ENCODE data around the gene CSRNP3.

The CSRNP3 gene

DNA sequence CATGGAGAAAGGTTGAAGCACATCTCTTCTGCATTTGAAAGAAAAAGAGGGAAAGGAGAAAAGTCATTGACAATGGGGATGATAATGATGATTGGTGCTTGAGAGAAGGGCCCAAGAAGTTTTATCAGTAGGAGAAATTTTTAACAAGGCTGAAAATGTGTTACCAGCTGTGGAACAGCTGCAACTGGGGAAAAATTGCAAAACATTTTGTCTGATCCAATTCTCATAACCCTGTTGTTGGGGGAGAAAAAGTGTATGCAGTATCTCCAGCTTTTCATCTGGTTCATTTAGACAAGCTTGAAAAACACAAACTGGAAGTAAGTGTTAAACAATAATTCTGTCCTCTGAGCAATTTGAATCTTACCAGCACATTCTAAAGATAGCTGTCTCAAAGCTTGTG lies 92.7 kb downstream of the CSRNP3 start:
- Histone ChIP-seq H3K4me1 (no peaks in the 10 kb centered on the region), H3K9ac (no peak overlapping the region), H3K27ac (no peak overlapping the region), H4K20me1 (no peaks in the 10 kb centered on the region), H3K27me3 (no peaks in the 10 kb centered on the region), H3K9me3 (no peaks in the 10 kb centered on the region), H3K4me2 (no peak overlapping the region), H3K4me3 (no peak overlapping the region), H3K36me3 (no peaks in the 10 kb centered on the region)
- no peak for TF ChIP-seq Cebpa-rat (IDR thresholded peaks at IDR 0.05)

DNA sequence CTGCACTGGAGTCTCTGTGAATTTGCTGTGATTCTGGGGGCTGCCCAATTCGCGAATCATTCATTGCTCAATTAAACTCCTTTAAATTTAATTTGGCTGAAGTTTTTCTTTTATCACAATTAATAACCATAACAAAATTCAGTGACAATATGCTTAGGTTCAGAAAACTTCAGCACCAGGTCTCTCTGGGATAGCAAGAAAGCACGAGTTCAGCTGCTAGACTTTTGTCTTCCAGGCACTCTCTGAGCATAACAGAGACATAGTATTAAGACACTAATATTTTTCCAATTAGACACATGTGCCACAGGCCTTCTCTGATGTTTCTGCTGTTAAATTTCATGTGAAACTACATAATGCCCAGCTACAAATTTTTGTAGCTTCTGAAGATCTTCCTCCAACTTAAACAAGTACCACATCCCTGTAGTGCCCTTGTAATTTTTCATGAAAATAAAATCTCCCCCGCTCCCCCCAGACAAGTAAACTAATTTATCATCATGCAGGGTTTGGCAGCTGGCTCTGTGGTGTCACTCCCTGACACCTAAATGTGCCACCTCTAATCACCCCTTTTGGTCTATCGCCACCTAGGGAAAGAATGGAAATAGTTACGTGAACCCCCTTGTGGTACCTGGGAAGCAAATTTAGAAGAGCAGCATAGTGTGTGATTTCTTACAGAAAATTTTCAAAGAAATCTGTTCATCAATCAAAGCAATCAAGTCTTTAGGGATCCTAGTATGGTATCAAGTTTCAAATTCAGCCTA lies 94.1 kb downstream of the CSRNP3 start:
- H3K9me3 ChIP-seq: no peaks in the 10 kb centered on the region
- no peaks in the 10 kb centered on the region for H3K4me1 ChIP-seq
- no peaks in the 10 kb centered on the region for H3K27me3 ChIP-seq
- no peak overlapping the region for H3K4me2 ChIP-seq
- H4K20me1 ChIP-seq: no peaks in the 10 kb centered on the region
- H3K9ac ChIP-seq: no peak overlapping the region
- TF ChIP-seq Cebpa-rat (IDR thresholded peaks at IDR 0.05): no peak
- H3K27ac ChIP-seq: no peak overlapping the region
- H3K36me3 ChIP-seq: no peaks in the 10 kb centered on the region
- no peak overlapping the region for H3K4me3 ChIP-seq

DNA sequence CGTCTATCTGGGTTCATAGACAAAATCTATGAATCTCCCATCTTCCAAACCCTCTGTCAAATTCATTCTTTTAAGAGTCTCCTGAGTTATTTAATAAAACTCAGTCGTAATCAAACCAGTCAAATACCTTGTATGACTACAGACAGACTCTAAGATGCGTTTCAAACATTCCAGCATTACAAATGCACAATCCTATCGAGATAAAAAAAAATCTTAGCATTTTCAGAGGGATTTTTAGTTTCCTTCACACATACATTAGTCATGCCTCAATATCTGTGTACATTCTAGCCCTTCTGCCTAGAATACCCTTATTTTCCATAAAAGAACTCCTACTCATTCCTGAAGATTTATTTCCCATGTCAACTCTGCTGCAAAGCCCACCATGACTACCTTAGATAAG lies 96.5 kb downstream of the CSRNP3 start:
- TF ChIP-seq Cebpa-rat (IDR thresholded peaks at IDR 0.05): no peak
- Histone ChIP-seq H3K9me3 (no peaks in the 10 kb centered on the region), H3K4me1 (no peaks in the 10 kb centered on the region), H3K9ac (no peak overlapping the region), H3K4me3 (no peak overlapping the region), H4K20me1 (no peaks in the 10 kb centered on the region), H3K27ac (no peak overlapping the region), H3K36me3 (no peaks in the 10 kb centered on the region), H3K27me3 (no peaks in the 10 kb centered on the region), H3K4me2 (no peak overlapping the region)

DNA sequence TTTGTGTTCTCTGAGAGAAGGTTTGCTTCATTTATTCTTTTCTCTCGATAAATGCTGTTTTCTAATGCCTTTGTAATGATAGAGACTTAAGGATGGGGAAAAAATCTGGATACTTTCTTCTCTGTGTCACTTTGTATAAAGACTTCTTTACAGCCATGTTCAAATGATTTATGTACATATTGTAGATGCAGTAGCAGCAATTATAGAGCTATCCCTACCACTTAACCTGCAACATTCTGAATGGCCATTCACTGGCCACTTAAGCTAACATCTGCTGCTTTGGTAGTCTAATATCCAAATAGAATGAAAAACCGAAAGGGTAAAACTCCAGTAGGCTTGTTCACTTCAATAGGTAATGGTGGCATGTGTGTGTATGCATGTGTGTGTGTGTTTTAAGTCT lies 97.8 kb downstream of the CSRNP3 start:
- no peak overlapping the region for H3K4me2 ChIP-seq
- no peak overlapping the region for H3K9ac ChIP-seq
- H3K27ac ChIP-seq: no peak overlapping the region
- H3K36me3 ChIP-seq: no peaks in the 10 kb centered on the region
- no peaks in the 10 kb centered on the region for H4K20me1 ChIP-seq
- no peak for TF ChIP-seq Cebpa-rat (IDR thresholded peaks at IDR 0.05)
- no peaks in the 10 kb centered on the region for H3K9me3 ChIP-seq
- H3K4me1 ChIP-seq: no peaks in the 10 kb centered on the region
- H3K27me3 ChIP-seq: no peaks in the 10 kb centered on the region
- H3K4me3 ChIP-seq: no peak overlapping the region

DNA sequence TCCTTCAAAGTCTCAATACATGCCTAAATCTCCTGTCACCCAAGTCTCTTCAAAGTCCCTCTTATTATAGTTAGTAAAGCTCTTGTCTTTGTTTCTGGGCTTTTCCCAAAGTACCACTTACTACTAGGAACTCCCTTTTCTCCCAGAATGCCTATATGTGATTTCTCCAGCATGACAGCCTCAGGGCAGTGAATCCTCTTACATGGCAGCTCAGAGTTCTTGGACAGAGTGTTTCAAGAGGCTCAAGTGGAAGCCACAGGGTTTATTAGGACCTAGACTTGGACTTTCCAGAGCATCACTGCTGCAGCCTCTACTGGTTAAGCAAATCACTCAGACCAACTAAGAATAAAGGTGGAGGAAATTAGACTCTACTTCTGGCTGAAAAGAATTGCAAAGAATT lies 98.9 kb downstream of the CSRNP3 start:
- Histone ChIP-seq H3K4me2 (no peak overlapping the region), H4K20me1 (no peaks in the 10 kb centered on the region), H3K4me1 (no peaks in the 10 kb centered on the region), H3K9me3 (no peaks in the 10 kb centered on the region), H3K27ac (no peak overlapping the region), H3K9ac (no peak overlapping the region), H3K4me3 (no peak overlapping the region), H3K36me3 (no peaks in the 10 kb centered on the region), H3K27me3 (no peaks in the 10 kb centered on the region)
- no peak for TF ChIP-seq Cebpa-rat (IDR thresholded peaks at IDR 0.05)

DNA sequence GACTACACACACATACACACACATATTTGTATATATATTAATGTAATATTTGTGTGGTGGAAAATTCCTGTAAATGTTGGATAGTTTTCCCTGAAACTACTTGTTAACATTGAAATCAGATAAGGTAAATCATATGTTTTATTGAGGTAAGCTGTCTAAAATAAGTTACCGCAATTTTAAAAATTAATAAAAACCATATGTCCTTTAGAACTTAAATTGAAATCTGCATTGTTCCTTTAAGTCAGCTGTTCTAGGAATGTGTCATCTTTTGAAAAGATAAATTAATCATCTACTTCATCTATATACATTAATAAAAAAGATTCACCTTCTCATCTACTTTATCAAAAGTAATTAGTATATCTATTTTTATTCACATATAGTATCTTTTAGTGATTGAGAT lies 102.0 kb downstream of the CSRNP3 start:
- H4K20me1 ChIP-seq: no peaks in the 10 kb centered on the region
- no peak overlapping the region for H3K9ac ChIP-seq
- H3K9me3 ChIP-seq: no peaks in the 10 kb centered on the region
- no peak overlapping the region for H3K4me2 ChIP-seq
- TF ChIP-seq Cebpa-rat (IDR thresholded peaks at IDR 0.05): no peak
- H3K27me3 ChIP-seq: no peaks in the 10 kb centered on the region
- no peaks in the 10 kb centered on the region for H3K4me1 ChIP-seq
- H3K36me3 ChIP-seq: no peaks in the 10 kb centered on the region
- H3K27ac ChIP-seq: no peak overlapping the region
- H3K4me3 ChIP-seq: no peak overlapping the region

DNA sequence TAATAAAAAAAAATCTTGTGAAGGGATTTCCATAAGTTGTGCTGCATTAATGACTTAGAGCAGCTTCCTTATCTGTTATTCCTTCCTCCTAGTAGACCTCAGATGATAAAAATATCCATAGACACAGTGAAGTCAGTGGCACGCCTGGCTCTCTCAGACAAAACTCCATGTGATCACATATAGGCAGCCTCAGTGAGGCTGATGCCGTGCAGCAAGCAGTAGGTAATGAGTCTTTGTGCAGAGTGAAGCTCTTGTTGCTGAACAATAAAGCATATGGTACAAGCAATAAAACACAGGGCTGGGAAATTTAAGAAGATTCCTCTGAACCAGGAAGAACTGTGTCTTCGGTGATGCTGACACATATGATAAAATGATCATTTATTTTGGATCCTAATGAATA lies 102.7 kb downstream of the CSRNP3 start:
- no peak for TF ChIP-seq Cebpa-rat (IDR thresholded peaks at IDR 0.05)
- no peak overlapping the region for H3K9ac ChIP-seq
- H3K36me3 ChIP-seq: no peaks in the 10 kb centered on the region
- H3K4me1 ChIP-seq: no peaks in the 10 kb centered on the region
- H3K27ac ChIP-seq: no peak overlapping the region
- no peaks in the 10 kb centered on the region for H4K20me1 ChIP-seq
- H3K27me3 ChIP-seq: no peaks in the 10 kb centered on the region
- no peaks in the 10 kb centered on the region for H3K9me3 ChIP-seq
- no peak overlapping the region for H3K4me3 ChIP-seq
- H3K4me2 ChIP-seq: no peak overlapping the region

DNA sequence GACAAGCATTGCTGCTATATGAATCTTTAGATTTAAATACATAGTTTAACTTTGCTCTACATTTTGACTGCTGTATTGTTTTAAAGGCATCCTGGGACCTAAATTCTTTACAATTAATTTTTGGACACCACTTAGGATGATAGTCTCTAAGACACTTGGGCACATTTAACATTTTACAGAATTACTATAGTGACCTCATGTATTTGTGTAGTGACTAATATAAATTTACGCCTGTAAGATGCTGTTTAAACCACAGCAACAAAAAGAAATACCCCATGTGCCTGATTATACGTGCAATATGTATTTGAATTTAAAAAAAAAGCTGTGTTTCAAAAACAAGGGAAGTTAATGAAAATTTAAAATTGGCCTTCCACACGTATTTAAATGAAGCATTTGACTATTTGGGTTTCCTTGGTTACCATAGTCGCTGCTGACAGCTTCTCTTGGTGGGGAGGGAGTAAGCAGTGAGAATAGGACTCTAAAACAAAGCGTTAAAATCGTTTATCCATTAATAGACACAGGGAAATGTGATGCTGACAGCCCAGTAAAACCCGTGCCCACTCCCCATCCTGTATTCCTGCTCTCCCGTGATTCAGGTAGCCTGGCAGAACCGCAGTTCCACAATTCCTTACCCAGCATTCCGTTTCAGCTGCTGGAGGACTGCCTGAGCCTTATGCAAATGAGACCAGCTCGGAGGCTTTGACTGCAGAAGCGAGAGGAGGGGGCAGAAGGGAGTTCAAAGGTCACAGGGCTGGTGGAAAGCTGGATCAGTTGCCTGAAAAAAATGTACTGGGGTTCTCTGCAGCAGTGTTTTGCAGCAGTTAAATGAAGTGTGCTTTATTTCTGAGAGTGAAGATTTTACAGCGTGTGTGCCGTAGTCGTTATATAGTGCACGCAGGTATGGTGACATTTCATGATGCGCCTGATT lies 104.3 kb downstream of the CSRNP3 start:
- H3K9ac ChIP-seq: no peak overlapping the region
- no peak overlapping the region for H3K4me3 ChIP-seq
- no peak for TF ChIP-seq Cebpa-rat (IDR thresholded peaks at IDR 0.05)
- H3K4me1 ChIP-seq: no peaks in the 10 kb centered on the region
- no peak overlapping the region for H3K4me2 ChIP-seq
- no peaks in the 10 kb centered on the region for H4K20me1 ChIP-seq
- H3K9me3 ChIP-seq: no peaks in the 10 kb centered on the region
- H3K36me3 ChIP-seq: no peaks in the 10 kb centered on the region
- no peak overlapping the region for H3K27ac ChIP-seq
- H3K27me3 ChIP-seq: no peaks in the 10 kb centered on the region

DNA sequence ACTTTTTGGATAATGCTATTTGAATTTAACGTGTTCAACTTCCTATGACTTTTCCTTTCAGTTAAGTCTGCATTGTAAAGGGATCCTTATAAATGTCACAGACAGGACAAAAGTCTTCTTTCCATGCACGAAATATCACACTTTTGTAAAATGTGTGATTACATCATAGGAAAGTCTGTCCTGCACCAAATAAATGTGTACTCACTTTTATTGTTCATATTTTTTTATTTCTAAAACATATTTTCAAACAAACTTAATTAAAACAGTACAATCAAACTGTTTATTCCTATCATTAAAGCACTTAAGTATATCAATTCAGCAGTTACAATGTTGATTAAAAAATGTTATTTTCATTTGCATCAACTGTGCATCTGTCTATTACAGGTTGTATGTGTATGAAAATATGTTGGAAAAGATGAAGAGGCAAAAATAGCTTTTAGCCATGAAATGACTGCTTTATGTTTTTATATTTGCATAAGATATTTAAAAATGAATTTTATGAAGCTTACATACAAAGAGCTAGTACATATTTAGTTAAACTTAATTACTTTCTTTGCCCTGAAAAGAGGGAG lies 105.6 kb downstream of the CSRNP3 start:
- no peak overlapping the region for H3K27ac ChIP-seq
- no peak overlapping the region for H3K4me3 ChIP-seq
- no peak for TF ChIP-seq Cebpa-rat (IDR thresholded peaks at IDR 0.05)
- no peak overlapping the region for H3K9ac ChIP-seq
- H3K36me3 ChIP-seq: no peaks in the 10 kb centered on the region
- H3K4me2 ChIP-seq: no peak overlapping the region
- H3K9me3 ChIP-seq: no peaks in the 10 kb centered on the region
- H3K27me3 ChIP-seq: no peaks in the 10 kb centered on the region
- no peaks in the 10 kb centered on the region for H4K20me1 ChIP-seq
- no peaks in the 10 kb centered on the region for H3K4me1 ChIP-seq

All from BLaER1 (cell line).